OCI-LY3 (cell line): Measurements from ENCODE around the gene CLDN22.

Experiments used
- CTCF ChIP-seq: fragments of 200-600, 300-600 bp; sonication (generic); IDR thresholded peaks from 2 replicates; pipeline ENCODE4 v1.5.1; 2014; ENCODE audit warnings: antibody characterized with exemption, low read length, low read depth
- EZH2phosphoT487 ChIP-seq: fragments of 200-600 bp; shearing (Covaris generic); IDR thresholded peaks from 2 replicates; pipeline ENCODE4 v1.6.1; 2018; ENCODE audit warnings: antibody characterized with exemption, mixed run types, low read depth

- no peak for TF ChIP-seq CTCF
- TF ChIP-seq EZH2phosphoT487, result no peak
Measured at GRCh38 chr4:183306811-183307210, 13.3 kb downstream of the CLDN22 start.
